ENCODE measurements around the gene DAGLB.

DAGLB gene

GRCh38 chr7:6480323-6480660 lies 32.5 kb upstream of the DAGLB start:
- DNase-seq (ENCODE audit: low read depth): no peak
- peak overlapping the region; percentile 9 for H3K4me3 ChIP-seq (ENCODE audit: control insufficient read depth, low read depth, low read length)
- no peak for TF ChIP-seq CTCF (IDR thresholded peaks at IDR 0.05; ENCODE audit: control insufficient read depth, insufficient read depth, low read depth, low read length, missing control alignments)

- DNase-seq (ENCODE audit: low read depth): no peak
- no peak for TF ChIP-seq CTCF (IDR thresholded peaks at IDR 0.05; ENCODE audit: control insufficient read depth, insufficient read depth, low read depth, low read length, missing control alignments)
- no peak overlapping the region for H3K4me3 ChIP-seq (ENCODE audit: control insufficient read depth, low read depth, low read length)
Measured at GRCh38 chr7:6479067-6479466, 31.3 kb upstream of the DAGLB start.

DNA sequence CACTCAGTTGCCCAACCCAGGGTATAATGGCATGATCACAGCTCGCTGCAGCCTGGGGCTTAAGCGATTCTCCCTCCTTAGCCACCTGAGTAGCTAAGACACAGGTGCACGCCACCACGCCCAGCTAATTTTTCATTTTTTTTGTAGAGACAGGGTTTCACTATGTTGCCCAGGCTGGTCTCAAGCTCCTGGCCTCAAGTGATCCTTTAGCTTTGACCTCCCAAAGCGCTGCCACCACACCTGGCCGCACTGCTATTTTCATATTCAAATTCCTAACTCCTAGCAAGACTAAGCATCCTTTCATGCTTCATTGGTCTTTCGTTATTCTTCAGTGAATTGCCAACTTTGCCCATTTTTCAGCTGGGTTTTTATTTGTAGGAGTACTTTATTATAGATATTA lies 30.4 kb upstream of the DAGLB start:
- no peak for TF ChIP-seq CTCF (IDR thresholded peaks at IDR 0.05; ENCODE audit: control insufficient read depth, insufficient read depth, low read depth, low read length, missing control alignments)
- H3K4me3 ChIP-seq (ENCODE audit: control insufficient read depth, low read depth, low read length): no peak overlapping the region
- DNase-seq (ENCODE audit: low read depth): no peak

DNA sequence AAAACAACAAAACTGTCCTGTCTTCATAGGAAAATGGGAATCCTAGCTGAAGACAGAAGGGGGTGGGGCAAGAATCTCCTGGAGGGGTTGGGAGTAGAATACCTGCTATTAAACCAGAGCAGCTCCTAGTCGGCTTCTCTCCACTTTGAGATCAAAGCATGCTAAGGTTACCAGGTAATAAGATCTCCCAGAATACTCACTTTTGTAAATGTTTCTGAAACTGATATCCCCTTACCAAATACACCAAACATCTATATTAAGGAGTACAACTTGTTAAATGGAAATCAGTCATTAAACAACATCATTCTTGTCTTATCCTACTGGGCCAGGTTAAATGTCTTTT lies 29.5 kb upstream of the DAGLB start:
- no peak for TF ChIP-seq CTCF (IDR thresholded peaks at IDR 0.05; ENCODE audit: control insufficient read depth, insufficient read depth, low read depth, low read length, missing control alignments)
- no peak overlapping the region for H3K4me3 ChIP-seq (ENCODE audit: control insufficient read depth, low read depth, low read length)

GRCh38 chr7:6476596-6477317 lies 29.0 kb upstream of the DAGLB start:
- DNase-seq (ENCODE audit: low read depth): no peak
- TF ChIP-seq CTCF (IDR thresholded peaks at IDR 0.05; ENCODE audit: control insufficient read depth, insufficient read depth, low read depth, low read length, missing control alignments): no peak
- H3K4me3 ChIP-seq (ENCODE audit: control insufficient read depth, low read depth, low read length): no peak overlapping the region

More for the DNA sequence above, 29.5 kb upstream of the DAGLB start:
- no peak for DNase-seq (ENCODE audit: low read depth)

- no peak overlapping the region for H3K4me3 ChIP-seq (ENCODE audit: control insufficient read depth, low read depth, low read length)
- DNase-seq (ENCODE audit: low read depth): no peak
- no peak for TF ChIP-seq CTCF (IDR thresholded peaks at IDR 0.05; ENCODE audit: control insufficient read depth, insufficient read depth, low read depth, low read length, missing control alignments)
Measured at GRCh38 chr7:6475433-6476186, 27.9 kb upstream of the DAGLB start.

Measured in AG09309 (cell line).